ENCODE data around the gene ARMH1. TPM values are rescaled to one million over a fixed set of nuclear protein-coding genes. Genes with fewer than 3 reads are reported as not detected.

Gene ARMH1
- total RNA-seq, 1 experiment from 2014 or later = 2.8 TPM

DNA sequence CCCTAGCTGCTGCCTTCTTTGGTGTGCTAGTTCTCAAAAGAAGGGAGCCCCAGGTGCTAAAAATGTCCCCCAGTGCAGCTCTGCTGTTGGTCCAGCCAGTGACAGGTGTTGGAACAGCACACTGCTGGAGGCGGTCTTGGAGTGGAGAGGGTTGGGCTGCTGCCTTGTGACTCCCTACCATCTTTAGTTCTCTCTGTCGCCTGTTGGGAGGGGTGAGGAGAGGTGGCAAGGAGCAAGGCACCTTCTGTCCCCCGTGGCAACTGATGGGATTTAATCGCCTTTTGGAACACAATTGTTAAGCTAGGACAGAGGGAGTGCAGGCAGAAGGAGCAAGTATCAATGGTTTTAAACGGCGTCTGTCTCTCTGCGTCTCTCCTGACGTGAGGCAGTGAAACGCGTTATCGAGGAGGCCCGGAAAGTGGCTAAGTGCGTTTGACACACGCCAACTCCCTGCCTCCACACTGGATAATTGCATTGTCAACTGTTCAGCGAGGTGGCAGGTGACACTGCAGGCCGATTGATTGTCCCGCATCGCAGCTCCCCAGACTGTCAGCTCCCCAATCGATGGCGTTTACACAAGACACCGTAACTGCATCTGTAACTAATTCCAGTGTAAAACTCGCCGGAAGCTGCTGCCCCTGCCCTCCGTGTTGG, 34.2 kb upstream of the ARMH1 start:
- Histone ChIP-seq H3K36me3 (ENCODE audit: control insufficient read depth, insufficient read depth, low read length) (peaks cover 6% of the 10 kb centered on the region), H3K4me1 (ENCODE audit: control insufficient read depth, insufficient read depth, low read length) (no peaks in the 10 kb centered on the region; the same call in 1 of the 2 replicates), H3K27ac (ENCODE audit: low read length) (no peak overlapping the region), H3K27me3 (ENCODE audit: control insufficient read depth, insufficient read depth, low read length) (no peaks in the 10 kb centered on the region), H3K4me3 (ENCODE audit: low read depth in 2 of 2, low read length in 2 of 2) (no peak overlapping the region), H3K9me3 (ENCODE audit: control insufficient read depth, insufficient read depth, low read depth, low read length) (no peaks in the 10 kb centered on the region)
- in situ Hi-C loops (cut with HindIII; ENCODE audit: low pct_unique_long_range_greater_than_20kb, low sequenced_read_pairs) = no loop called here
- ATAC-seq (no peak), DNase-seq (ENCODE audit: low read depth, low spot score) (no peak)
- TF ChIP-seq POLR2AphosphoS5 (IDR thresholded peaks at IDR 0.05; ENCODE audit: low read depth, low read length) (no peak), SIN3A (IDR thresholded peaks at IDR 0.05; ENCODE audit: borderline replicate concordance, insufficient read depth, low read depth, low read length) (no peak), TCF7L2 (IDR thresholded peaks at IDR 0.05; ENCODE audit: low read depth, low read length) (no peak)
- TF ChIP-seq, protein P1, sequence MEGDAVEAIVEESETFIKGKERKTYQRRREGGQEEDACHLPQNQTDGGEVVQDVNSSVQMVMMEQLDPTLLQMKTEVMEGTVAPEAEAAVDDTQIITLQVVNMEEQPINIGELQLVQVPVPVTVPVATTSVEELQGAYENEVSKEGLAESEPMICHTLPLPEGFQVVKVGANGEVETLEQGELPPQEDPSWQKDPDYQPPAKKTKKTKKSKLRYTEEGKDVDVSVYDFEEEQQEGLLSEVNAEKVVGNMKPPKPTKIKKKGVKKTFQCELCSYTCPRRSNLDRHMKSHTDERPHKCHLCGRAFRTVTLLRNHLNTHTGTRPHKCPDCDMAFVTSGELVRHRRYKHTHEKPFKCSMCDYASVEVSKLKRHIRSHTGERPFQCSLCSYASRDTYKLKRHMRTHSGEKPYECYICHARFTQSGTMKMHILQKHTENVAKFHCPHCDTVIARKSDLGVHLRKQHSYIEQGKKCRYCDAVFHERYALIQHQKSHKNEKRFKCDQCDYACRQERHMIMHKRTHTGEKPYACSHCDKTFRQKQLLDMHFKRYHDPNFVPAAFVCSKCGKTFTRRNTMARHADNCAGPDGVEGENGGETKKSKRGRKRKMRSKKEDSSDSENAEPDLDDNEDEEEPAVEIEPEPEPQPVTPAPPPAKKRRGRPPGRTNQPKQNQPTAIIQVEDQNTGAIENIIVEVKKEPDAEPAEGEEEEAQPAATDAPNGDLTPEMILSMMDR (IDR thresholded peaks at IDR 0.05) = no peak
- TF ChIP-seq, protein P2, sequence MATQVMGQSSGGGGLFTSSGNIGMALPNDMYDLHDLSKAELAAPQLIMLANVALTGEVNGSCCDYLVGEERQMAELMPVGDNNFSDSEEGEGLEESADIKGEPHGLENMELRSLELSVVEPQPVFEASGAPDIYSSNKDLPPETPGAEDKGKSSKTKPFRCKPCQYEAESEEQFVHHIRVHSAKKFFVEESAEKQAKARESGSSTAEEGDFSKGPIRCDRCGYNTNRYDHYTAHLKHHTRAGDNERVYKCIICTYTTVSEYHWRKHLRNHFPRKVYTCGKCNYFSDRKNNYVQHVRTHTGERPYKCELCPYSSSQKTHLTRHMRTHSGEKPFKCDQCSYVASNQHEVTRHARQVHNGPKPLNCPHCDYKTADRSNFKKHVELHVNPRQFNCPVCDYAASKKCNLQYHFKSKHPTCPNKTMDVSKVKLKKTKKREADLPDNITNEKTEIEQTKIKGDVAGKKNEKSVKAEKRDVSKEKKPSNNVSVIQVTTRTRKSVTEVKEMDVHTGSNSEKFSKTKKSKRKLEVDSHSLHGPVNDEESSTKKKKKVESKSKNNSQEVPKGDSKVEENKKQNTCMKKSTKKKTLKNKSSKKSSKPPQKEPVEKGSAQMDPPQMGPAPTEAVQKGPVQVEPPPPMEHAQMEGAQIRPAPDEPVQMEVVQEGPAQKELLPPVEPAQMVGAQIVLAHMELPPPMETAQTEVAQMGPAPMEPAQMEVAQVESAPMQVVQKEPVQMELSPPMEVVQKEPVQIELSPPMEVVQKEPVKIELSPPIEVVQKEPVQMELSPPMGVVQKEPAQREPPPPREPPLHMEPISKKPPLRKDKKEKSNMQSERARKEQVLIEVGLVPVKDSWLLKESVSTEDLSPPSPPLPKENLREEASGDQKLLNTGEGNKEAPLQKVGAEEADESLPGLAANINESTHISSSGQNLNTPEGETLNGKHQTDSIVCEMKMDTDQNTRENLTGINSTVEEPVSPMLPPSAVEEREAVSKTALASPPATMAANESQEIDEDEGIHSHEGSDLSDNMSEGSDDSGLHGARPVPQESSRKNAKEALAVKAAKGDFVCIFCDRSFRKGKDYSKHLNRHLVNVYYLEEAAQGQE (IDR thresholded peaks at IDR 0.05; ENCODE audit: insufficient read depth in 1 of 2, low read depth in 2 of 2, low read length in 1 of 2) = no peak
- intact Hi-C loops (cut with micrococcal nuclease; ENCODE audit: unreplicated experiment) = no loop called here
- POLR2A ChIA-PET = no interaction called here
- CTCF ChIA-PET = no interaction called here
- BruUV-seq (replicated peaks) = no TSS peak

DNA sequence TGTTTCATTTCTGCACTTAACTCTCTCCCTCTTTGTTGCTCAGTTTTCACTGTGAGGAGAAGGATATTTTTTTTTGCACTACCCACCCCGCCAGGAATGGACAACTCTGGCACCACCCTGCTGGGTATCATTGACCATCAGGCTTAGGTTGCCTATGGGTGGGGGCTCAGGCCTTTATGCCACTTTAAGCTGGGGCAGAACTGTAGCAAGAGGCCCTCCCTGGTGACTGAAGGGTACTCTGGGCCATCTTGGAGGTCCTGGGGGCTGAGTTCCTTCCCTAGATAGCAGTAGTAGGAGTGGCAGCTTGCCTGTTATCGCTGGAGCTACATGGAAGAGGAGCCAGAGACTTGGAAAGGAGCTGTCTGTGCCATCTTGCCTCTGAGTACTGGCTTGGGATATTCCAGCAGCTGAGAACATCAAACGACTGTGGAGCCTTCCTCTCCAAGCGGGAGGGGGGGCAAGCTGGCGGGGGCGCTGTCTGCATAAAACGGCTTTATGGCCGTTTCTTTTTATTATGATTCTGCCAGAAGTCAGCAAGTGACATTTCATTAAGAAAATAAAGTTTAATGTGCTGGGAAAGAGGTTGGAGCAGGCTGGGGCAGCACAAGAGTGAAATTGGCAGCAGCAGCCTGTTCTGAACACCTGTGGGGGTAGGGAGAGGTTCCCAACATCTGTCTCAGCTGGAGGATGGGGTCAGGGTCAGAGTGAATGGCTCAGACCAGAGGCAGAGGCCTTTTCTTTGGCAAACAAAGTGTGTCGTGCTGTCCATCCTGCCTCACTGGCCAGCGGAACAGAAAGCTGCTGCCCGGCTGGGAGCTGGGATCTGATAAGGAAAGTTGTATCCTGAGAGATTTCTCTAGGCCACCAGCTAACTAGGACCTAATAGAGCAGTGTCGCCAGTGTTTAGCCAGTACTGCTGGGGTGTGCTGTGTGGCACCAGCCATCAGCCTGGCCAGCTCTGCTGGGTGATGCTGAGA, 33.1 kb upstream of the ARMH1 start:
- Histone ChIP-seq H3K4me3 (ENCODE audit: low read depth in 2 of 2, low read length in 2 of 2) (no peak overlapping the region), H3K36me3 (ENCODE audit: control insufficient read depth, insufficient read depth, low read length) (peaks cover 6% of the 10 kb centered on the region), H3K4me1 (ENCODE audit: control insufficient read depth, insufficient read depth, low read length) (no peaks in the 10 kb centered on the region; the same call in 1 of the 2 replicates), H3K9me3 (ENCODE audit: control insufficient read depth, insufficient read depth, low read depth, low read length) (no peaks in the 10 kb centered on the region), H3K27ac (ENCODE audit: low read length) (no peak overlapping the region), H3K27me3 (ENCODE audit: control insufficient read depth, insufficient read depth, low read length) (no peaks in the 10 kb centered on the region)
- ChIA-PET POLR2A (interaction anchor here (1.0 to 1.7 kb wide), 3 partner anchors 9 to 80 kb away, joined by 3 to 10 read pairs (median 4); no protein-coding TSS in a partner anchor), CTCF (interaction anchor here (0.9 kb wide), 1 partner anchor 69 kb away, joined by 3 read pairs; no protein-coding TSS in a partner anchor)
- ATAC-seq (no peak), DNase-seq (ENCODE audit: low read depth, low spot score) (no peak)
- intact Hi-C loops (cut with micrococcal nuclease; ENCODE audit: unreplicated experiment) = no loop called here
- BruUV-seq (replicated peaks) = no TSS peak
- no peak for TF ChIP-seq POLR2AphosphoS5 (IDR thresholded peaks at IDR 0.05; ENCODE audit: low read depth, low read length)
- TF ChIP-seq, protein P2 (IDR thresholded peaks at IDR 0.05; ENCODE audit: insufficient read depth in 1 of 2, low read depth in 2 of 2, low read length in 1 of 2) = no peak
- no peak for TF ChIP-seq TCF7L2 (IDR thresholded peaks at IDR 0.05; ENCODE audit: low read depth, low read length)
- TF ChIP-seq, protein P1 (IDR thresholded peaks at IDR 0.05) = no peak
- no peak for TF ChIP-seq SIN3A (IDR thresholded peaks at IDR 0.05; ENCODE audit: borderline replicate concordance, insufficient read depth, low read depth, low read length)
- in situ Hi-C loops (cut with HindIII; ENCODE audit: low pct_unique_long_range_greater_than_20kb, low sequenced_read_pairs) = no loop called here
